Hepatocyte (in vitro differentiated cells): ENCODE measurements around the gene OR52L1.

ENCODE experiments used
- CTCF ChIP-seq: fragments of 200-600 bp; sonication (generic); IDR thresholded peaks from 2 replicates; pipeline ENCODE4 v1.5.1; 2016; ENCODE audit warnings: antibody characterized with exemption, mild to moderate bottlenecking; ENCODE audit not compliant: poor library complexity
- EZH2 ChIP-seq: fragments of 200-600 bp; sonication (generic); IDR thresholded peaks from 2 replicates; pipeline ENCODE4 v1.6.1; 2016; ENCODE audit warnings: antibody characterized with exemption, mild to moderate bottlenecking, borderline replicate concordance
- EZH2phosphoT487 ChIP-seq: fragments of 200-600 bp; sonication (generic); IDR thresholded peaks from one replicate; pipeline ENCODE4 v1.6.1; 2018; ENCODE audit warnings: antibody characterized with exemption, mild to moderate bottlenecking, low read depth, moderate library complexity; ENCODE audit not compliant: unreplicated experiment, severe bottlenecking

- TF ChIP-seq CTCF (no peak), EZH2 (no peak), EZH2phosphoT487 (no peak)
Measured at GRCh38 chr11:5992150-5992549, 5.4 kb upstream of the OR52L1 start.
